GM19193 (cell line): ENCODE measurements around the gene IQCN.

Experiments
- POLR2A ChIP-seq: IDR thresholded peaks from 4 replicates; pipeline ENCODE4 v1.6.1; 2011; ENCODE audit not compliant: insufficient read depth, insufficient read length; ENCODE audit errors: extremely low read depth

Gene IQCN

DNA sequence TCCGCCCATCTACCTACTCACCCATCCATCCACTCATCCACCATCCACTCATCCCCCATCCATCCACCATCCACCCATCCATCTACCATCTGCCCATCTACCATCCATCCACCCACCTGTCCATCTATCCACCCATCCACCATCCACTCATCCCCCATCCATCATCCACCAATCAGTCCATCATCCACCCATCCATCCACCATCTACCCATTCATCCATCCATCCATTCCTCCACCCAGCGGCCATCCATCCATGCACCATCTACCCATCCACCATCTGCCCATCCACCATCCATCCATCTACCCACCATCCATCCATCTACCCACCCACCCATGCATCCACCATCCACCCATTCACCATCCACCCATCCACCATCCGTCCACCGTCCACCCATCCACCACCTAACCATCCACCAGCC is 20.8 kb upstream of the IQCN start:
- TF ChIP-seq POLR2A, result no peak

GRCh38 chr19:18294467-18294864 is 20.2 kb upstream of the IQCN start:
- no peak for TF ChIP-seq POLR2A

GRCh38 chr19:18293642-18294466 is 19.6 kb upstream of the IQCN start:
- no peak for TF ChIP-seq POLR2A

DNA sequence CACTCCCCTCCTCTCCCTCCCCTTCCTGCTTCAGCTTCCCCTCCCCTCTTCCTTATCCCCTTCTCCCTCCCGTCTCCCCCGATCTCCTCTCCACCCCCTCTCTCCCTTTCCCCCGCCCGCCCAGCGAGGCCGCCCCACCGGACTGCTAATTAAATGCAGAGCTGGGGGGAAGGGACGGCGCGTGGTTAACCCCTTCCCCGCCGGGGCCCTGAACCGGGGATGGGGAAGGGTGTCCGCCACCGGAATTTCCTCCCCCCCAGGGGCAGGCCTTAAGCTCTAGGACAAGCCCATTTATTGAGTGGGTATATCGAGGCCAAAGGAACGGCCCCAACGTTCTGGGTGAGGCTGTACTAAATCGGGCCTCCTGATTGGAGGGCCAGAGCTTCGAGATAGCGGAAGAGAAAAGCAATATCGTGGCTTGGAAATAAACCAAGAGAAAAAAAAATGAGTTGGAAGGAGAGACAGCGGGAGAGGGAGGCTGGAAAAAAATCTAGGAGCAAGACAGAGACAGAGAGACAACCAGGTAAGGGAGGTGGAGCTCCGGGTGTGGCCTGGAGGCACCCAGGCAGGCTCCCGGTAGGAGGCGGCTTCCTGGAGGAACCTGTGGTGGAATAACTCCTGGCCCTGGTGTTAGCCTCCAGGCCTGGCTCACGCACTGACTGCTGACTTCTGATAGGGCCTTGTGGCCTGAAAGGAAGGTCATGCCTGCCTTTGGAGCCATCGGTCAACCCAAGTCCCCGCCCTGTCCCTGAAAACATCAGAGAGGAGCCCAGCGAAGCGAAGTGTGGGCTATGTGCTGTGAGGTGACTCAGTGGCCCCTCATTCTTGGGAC is 18.8 kb upstream of the IQCN start:
- TF ChIP-seq POLR2A, result no peak

DNA sequence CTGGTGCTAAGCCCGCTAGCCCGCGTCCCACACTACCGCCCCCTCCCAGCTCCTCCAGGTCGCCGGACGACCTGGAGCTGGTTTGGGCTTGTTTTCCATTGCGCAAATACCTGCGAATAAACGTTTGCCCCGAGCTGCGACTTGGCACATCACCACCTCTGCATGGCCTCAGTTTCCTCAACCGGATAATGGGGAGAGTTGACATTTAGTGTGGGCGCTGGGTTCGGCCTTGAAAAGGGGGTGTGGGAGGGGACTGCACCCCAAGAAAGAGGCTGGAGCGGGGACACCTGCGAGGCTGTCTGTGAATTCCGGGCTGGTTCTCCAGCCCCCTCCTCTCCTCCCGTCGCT is 18.2 kb upstream of the IQCN start:
- no peak for TF ChIP-seq POLR2A

DNA sequence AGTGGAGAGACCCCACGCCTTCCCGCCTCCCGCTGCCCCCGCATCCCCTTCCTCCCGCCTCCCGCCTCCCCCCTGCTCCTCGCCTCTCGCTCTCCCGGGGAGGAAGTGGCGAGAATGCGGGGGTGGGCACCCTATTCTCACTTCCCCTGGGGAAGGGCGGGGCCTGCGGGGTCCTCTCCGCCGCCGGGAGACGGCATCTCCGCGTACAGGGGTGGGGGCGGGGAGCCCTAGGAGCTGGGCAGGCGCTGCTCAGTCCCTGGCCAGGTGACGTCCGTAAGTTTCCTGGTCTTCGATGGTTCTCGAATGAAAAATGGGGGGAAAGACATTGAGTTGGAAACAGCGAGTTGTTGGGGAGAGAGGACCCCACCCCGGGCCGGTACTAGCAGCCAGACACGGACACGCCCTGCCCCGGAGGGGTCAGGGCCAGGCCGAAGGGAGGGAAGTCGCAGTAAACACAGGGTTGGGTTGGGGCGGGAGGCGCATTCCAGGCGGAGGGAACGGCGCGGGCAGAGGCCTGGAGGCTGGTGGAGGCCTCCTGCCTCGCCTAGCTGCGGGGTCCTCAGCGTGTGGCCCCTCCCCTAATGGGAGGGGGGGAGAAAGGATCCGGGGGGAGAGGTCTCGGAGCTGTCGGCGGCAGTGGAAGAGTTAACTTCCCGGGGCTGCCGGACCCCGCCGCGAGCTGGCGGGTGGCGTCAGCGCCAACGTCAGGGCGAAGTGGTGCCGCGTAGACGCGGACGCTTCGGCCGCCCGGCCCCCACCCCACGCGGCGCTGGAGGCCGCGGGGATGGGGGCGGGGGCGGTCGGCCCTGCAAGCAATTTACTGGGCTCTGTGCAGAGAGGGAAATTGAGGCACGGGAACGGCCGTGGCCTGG is 17.6 kb upstream of the IQCN start:
- TF ChIP-seq POLR2A, result peak; percentile 69

DNA sequence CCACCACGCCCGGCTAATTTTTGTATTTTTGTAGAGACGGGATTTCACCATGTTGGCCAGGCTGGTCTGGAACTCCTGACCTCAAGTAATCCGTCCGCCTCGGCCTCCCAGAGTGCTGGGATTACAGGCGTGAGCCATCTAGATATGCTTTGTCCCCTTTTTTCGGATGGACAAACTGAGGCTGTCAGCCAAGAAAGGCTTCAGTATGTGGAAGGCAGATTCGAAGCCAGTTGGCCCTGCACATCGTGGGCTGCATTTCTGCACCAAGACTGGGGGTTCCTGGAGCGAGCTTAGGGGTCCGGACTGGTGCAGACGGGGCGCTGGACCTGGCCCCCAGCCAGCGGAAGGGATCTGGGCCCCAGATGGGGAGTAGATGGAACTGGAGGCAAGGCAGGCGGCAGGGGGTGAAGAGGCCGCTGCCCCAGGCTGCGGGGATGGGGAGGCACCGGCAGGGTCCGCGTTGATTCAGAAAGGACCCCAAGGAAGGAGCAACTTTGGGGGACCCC is 16.8 kb upstream of the IQCN start:
- TF ChIP-seq POLR2A, result no peak

DNA sequence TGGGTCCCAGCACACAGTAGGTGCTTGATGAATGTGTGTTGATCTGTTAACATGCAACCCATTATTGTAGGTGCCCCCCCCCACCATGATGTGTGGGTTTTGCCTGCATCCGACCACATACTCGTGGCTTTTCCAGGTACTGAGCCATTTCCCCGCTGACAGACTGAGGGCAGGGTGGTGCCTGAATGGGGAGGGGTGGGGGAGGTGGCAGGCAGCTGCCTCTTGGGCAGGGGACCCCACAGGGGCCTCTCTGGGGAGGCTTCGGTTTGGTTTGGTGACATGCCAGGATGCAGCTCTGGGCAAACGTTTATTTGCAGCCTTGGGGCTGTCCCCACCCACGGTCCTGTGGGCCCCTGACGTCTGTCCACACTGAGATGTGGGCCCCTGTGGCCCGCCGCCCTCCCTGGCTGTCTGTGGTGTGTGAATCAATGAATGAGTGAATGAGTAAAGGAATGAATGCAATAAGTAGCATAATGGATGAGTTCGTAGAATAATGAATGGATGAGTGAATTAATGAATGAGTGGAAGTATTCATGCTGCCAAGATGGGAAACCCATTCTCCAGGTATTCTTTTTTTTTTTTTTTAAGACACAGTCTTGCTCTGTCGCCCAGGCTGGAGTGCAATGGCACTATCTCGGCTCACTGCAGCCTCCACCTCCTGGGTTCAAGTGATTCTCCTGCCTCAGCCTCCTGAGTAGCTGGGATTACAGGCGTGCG is 16.2 kb upstream of the IQCN start:
- TF ChIP-seq POLR2A, result peak; percentile 34

DNA sequence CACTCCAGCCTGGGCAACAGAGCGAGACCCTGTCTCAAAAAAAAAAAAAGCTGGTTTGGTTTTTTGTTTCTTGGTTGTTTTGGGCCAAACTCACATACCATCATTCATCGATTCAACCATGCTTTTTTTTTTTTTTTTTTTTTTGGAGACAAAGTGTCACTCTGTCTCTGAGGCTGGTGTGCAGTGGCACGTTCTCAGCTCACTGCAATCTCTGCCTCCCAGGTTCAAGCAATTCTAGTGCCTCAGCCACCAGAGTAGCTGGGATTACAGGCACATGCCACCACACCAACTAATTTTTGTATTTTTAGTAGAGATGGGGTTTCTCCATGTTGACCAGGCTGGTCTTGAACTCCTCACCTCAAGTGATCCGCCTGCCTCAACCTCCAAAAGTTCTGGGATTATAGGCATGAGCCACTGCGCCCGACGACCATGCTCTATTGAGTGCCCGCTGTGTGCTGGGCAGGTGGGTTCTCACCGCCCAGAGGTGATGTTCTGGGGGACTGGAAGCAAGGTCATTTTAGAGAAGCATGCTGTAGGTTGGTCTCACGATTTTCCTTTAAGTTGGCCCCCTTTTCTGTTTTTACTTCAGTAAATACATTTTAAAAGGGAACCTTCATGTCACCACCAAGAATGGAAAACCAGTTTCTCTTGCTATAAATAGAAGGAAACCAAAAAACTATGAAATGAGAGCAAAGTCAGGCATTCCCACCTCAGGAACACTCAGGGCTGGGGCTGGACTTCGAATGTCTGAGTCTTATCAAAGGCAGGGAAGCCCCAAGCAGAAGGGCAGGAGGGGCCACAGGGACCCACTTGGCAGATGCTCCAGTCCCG is 15.4 kb upstream of the IQCN start:
- no peak for TF ChIP-seq POLR2A

DNA sequence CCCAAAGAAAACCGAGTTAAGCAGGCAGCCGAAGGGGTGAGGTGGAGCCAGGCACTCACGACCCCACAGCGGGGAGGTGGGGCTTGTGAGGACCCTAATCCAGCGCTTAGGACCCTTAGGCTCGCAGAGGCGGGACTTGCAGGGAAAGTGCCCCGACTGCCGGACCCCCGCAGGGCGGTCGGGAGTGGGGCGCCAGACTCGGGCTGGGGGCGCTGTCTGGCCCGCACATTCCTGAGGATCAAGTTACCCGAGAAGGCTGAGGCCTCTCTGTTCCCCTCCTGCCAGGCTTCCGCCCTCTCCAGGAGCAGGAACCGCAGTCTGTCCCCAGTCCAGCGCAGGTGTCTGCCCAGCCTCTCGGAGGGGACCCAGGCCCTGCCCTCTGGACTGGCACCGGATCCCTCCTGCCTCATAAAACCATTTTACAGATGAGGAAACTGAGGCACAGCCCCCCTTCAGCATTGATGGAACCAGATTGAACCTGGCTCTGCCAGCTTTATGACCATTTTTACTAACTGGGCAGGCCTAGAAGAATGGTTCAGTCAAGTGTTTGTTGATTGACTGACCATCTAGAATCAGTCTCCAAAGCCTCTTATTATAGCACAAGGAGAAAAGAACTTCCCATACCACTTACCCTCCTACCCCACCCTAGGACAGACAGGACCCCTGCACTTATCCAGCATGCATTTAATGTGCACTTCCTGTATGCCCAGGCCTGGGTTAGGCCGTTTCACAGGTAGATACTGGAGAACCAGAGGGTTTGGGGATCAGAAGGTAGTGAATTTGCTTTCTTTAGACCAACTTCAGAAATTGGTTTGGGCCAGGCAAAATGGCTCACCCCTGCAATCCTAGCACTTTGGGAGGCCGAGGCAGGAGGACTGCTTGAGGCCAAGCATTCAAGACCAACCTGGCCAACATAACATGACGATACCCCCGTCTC is 13.9 kb upstream of the IQCN start:
- no peak for TF ChIP-seq POLR2A

DNA sequence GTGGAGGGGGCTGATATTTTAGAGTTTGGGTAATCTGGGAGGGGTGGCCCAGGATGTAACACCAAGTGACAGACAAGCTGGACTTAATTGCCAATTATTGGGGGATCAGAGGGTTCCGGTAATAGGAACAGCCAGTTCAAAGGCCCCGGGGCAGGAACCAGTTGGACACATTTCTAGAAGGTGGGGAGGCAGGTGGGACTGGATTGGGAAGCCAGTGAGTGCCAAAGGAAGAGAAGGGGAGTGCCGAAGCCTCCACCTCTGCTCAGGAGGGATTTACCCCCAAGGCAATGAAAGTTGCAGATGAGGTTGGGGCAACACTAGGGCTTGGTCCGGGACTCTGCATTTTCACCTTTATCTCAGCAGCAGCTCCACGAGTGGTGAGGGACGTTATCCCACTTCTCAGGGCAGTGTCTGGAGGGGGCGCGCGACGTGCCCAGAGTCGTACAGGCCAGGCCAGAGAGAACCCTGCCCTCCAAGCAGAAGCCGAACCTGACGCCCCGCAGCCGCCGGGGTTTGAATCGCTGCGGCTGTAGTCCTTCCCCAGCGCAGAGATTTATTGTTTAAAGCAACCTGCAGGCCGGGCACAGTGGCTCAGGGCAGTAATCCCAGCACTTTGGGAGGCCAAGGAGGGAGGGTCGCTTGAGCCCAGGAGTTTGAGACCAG is 12.9 kb upstream of the IQCN start:
- TF ChIP-seq POLR2A, result no peak
